Measurements from ENCODE around the gene PID1. TPM values are rescaled to one million over a fixed set of nuclear protein-coding genes. Genes with fewer than 3 reads are reported as not detected.

Gene PID1
- total RNA-seq, 1 donor from 2014 or later = not detected

- H3K27ac Mint-ChIP-seq = no peak overlapping the region
- DNase-seq (no peak), ATAC-seq (ENCODE audit: low read depth) (no peak)
- no peak overlapping the region for H3K4me3 Mint-ChIP-seq
- H3K27me3 Mint-ChIP-seq = no peaks in the 10 kb centered on the region
- peaks cover 3% of the 10 kb centered on the region for H3K9me3 Mint-ChIP-seq
- ChIA-PET CTCF (no interaction called here), POLR2A (no interaction called here)
- intact Hi-C loops (cut with micrococcal nuclease) = no loop called here
- no peaks in the 10 kb centered on the region for H3K36me3 Mint-ChIP-seq (ENCODE audit: low read depth)
- peaks cover 2% of the 10 kb centered on the region for H3K4me1 Mint-ChIP-seq
- TF ChIP-seq CTCF (IDR thresholded peaks at IDR 0.05) = no peak
Observed at GRCh38 chr2:229287823-229288222, 16.7 kb upstream of the PID1 start.

- H3K27me3 Mint-ChIP-seq = no peaks in the 10 kb centered on the region
- TF ChIP-seq CTCF (IDR thresholded peaks at IDR 0.05) = no peak
- intact Hi-C loops (cut with micrococcal nuclease) = no loop called here
- no peaks in the 10 kb centered on the region for H3K9me3 Mint-ChIP-seq
- H3K4me3 Mint-ChIP-seq = no peak overlapping the region
- DNase-seq (no peak), ATAC-seq (ENCODE audit: low read depth) (no peak)
- H3K4me1 Mint-ChIP-seq = peaks cover under 1% of the 10 kb centered on the region
- CTCF ChIA-PET = no interaction called here
- H3K27ac Mint-ChIP-seq = no peak overlapping the region
- H3K36me3 Mint-ChIP-seq (ENCODE audit: low read depth) = no peaks in the 10 kb centered on the region
- POLR2A ChIA-PET = no interaction called here
Observed at GRCh38 chr2:229282758-229283546, 11.9 kb upstream of the PID1 start.

- TF ChIP-seq CTCF (IDR thresholded peaks at IDR 0.05) = no peak
- Mint-ChIP-seq H3K27ac (no peak overlapping the region), H3K36me3 (ENCODE audit: low read depth) (no peaks in the 10 kb centered on the region), H3K4me3 (no peak overlapping the region), H3K9me3 (no peaks in the 10 kb centered on the region), H3K27me3 (no peaks in the 10 kb centered on the region), H3K4me1 (no peaks in the 10 kb centered on the region)
- no peak for DNase-seq
- no peak for ATAC-seq (ENCODE audit: low read depth)
- POLR2A ChIA-PET = no interaction called here
- intact Hi-C loops (cut with micrococcal nuclease) = no loop called here
- CTCF ChIA-PET = no interaction called here
Observed at GRCh38 chr2:229279516-229279915, 8.4 kb upstream of the PID1 start.

GRCh38 chr2:229275506-229275905 is 4.4 kb upstream of the PID1 start:
- peaks cover 19% of the 10 kb centered on the region for H3K27me3 Mint-ChIP-seq
- CTCF ChIA-PET = no interaction called here
- DNase-seq = no peak

More at GRCh38 chr2:229275506-229275905, 4.4 kb upstream of the PID1 start:
- no peaks in the 10 kb centered on the region for H3K9me3 Mint-ChIP-seq
- intact Hi-C loops (cut with micrococcal nuclease) = no loop called here
- H3K36me3 Mint-ChIP-seq (ENCODE audit: low read depth) = no peaks in the 10 kb centered on the region
- POLR2A ChIA-PET = no interaction called here
- TF ChIP-seq CTCF (IDR thresholded peaks at IDR 0.05) = no peak
- no peak overlapping the region for H3K27ac Mint-ChIP-seq
- H3K4me1 Mint-ChIP-seq = no peaks in the 10 kb centered on the region
- H3K4me3 Mint-ChIP-seq = no peak overlapping the region
- no peak for ATAC-seq (ENCODE audit: low read depth)

All from activated B cell treated with CpG ODN at 0.5 μM for 24 hours (primary cell).